Dermis blood vessel endothelial cell (primary cell): Measurements from ENCODE around the gene CHD6. TPM values are rescaled to one million over a fixed set of nuclear protein-coding genes. Genes with fewer than 3 reads are reported as not detected.

Experiments used
- DNase-seq: peaks from one replicate; pipeline ENCODE4 v3.0.0; 2010
- total RNA-seq: library from RNA; depleted of rRNA; stranded (reverse); fragments of >200 nt; gene quantifications from 2 replicates; pipeline ENCODE4 v1.2.3, GENCODE V29; 2014

Gene CHD6
- total RNA-seq, 1 donor from 2014 or later, result 35.6 TPM

- no peak for DNase-seq
Measured at GRCh38 chr20:41457173-41457857, 160.9 kb downstream of the CHD6 start.

GRCh38 chr20:41456351-41456750, 161.8 kb downstream of the CHD6 start:
- DNase-seq, result no peak

DNA sequence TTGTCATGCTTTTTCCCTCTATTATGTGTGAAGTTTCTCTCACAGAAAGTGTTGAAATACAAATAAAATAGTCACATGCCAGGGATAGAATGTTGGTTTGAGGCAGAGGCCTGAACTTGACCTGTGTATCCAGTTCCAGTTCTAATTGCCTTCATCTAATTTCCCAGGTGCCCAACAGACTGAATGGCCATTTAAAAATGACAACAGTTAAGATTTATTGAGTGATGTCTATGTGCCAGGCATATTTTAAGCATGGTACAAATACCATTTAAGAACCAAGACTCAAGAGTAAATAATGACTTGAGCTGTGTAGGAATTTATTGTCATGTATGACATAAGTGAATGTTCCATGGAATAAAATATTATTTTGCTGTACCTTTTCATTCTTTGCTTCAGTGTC, 163.9 kb downstream of the CHD6 start:
- DNase-seq, result no peak

- DNase-seq, result no peak
Measured at GRCh38 chr20:41453010-41453950, 164.9 kb downstream of the CHD6 start.

DNA sequence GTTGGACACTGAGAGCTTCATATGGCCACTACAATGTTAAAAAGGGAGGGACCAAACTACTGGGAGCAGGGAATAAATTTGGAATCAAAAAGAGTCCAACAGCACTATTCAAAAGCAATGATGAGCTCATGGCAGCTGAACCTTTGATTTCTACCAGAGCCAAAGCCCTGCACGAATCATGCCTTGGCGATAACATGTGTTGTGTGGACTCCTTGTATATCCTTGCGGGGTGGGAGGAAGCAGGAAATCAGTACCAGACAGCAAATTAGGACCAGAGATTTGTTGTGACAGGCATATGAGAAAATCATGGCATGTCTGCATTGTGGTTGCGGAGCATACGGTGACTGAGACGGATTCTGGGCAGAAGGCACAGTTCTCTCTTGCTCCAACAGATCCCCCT, 166.0 kb downstream of the CHD6 start:
- DNase-seq, result no peak

GRCh38 chr20:41447006-41447405, 171.2 kb downstream of the CHD6 start:
- DNase-seq, result no peak

GRCh38 chr20:41446456-41446855, 171.7 kb downstream of the CHD6 start:
- DNase-seq, result no peak

DNA sequence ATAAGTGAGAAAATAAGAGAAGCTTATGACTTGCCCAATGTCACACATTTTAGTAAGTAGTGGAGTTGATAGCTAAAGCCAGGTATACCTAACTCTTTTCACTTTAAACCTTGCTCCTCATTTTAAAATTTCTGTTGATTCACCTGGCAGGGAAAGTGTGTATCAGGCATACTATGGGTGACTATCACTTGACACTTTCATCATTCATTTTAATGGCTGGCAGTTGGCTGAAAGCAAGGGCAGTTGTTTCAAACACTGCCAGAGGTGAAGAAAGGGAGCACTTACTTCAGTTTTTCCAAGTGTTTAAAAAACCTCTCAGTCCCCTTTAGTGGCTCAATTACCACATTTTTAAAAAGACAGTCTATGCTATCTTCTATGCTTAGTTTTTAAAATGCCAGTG, 173.4 kb downstream of the CHD6 start:
- DNase-seq, result no peak

DNA sequence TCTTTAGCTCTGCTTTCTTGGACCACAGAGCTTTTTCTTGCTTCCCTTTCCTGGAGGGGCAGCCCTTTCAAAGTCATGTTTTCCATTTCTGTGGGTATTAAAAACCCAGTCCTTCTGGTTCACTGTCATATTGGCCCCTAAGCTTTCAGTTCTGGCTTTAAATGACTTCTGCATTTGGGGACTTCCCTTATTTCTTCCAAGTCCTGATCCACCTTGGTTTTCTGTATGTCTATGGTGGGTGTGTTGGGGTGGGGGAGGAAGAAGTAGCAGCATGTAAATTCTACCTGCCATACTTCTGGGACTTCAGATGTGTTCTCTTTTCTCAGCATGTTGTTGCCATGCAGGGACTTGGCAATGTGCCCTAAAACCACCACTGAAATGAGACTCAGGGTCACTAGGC, 174.5 kb downstream of the CHD6 start:
- no peak for DNase-seq

GRCh38 chr20:41440882-41441281, 177.3 kb downstream of the CHD6 start:
- DNase-seq, result no peak

GRCh38 chr20:41437836-41438235, 180.3 kb downstream of the CHD6 start:
- DNase-seq, result no peak

GRCh38 chr20:41436679-41437078, 181.5 kb downstream of the CHD6 start:
- no peak for DNase-seq

GRCh38 chr20:41433203-41433602, 185.0 kb downstream of the CHD6 start:
- no peak for DNase-seq

DNA sequence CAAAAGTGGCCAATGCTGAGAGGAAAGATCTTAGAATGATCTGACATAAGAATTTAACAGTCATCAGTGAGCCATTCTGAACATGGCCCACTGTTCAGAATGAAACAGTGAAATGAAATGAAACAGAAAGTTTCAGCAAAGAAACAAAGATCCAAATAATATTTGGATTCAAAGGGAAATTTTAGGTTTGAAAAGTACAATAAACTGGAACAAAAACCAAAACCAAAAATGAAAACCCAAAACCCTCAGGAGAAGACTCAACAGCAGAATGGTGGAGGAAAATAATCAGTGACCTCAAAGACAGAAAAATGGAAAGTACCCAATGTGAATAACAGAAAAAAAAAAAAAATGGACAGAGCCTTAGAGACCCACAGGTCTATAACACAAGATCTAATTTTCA, 185.4 kb downstream of the CHD6 start:
- DNase-seq, result no peak

DNA sequence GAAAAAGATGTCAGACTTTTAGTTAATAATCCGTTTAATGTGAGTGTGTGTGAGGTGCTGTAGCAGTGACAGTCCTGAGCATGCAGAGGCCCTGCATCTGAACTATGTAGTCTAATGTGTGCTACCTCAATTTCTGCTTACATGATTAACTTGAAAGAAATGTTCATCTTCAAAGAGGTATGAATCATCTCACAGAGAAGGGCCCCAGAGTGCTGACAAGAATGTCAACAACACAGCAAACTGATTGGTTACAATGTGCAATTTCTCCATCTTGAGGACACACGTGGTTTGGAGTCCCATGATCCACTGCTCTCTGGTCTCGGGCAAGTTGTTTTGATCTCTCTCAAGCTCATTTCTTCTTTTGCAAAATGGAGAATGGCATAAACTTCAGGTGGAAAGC, 189.9 kb downstream of the CHD6 start:
- DNase-seq, result no peak

DNA sequence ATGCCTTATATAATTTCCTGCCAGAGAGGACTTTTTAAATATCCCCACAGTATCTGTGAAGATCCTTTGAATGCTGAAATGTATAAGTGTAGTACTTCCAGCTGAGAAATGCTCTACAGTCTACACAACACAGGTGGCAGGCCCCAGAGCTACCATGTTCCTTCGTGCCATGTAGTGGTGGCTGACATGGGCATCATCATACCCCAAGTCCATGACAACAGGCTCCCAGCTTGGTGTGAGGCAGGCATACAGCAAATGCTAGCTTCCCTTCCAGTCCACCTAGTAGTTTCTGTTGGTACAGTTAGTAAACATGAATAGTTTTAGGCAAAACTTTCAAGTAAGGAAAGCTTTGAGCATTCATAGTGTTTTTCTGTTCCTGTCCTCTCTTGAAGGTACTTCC, 190.3 kb downstream of the CHD6 start:
- no peak for DNase-seq

DNA sequence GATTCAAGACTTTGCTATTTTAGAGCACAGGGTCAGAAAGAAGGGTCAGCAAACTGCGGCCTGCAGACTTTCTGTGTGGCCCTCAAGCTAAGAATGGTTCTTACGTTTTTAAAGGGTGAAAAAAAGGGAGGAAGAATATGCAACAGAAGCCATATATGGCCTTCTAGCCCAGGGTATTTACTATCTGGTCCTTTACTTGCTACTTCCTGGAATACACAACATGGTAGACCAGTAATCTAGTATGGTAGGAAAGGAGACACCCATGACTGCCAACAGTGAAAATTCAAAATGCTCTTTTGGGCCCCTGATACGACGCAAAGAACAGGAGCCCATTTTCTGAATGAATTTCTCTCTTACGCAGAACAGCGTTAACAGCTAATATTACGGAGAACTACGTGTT, 191.2 kb downstream of the CHD6 start:
- no peak for DNase-seq

DNA sequence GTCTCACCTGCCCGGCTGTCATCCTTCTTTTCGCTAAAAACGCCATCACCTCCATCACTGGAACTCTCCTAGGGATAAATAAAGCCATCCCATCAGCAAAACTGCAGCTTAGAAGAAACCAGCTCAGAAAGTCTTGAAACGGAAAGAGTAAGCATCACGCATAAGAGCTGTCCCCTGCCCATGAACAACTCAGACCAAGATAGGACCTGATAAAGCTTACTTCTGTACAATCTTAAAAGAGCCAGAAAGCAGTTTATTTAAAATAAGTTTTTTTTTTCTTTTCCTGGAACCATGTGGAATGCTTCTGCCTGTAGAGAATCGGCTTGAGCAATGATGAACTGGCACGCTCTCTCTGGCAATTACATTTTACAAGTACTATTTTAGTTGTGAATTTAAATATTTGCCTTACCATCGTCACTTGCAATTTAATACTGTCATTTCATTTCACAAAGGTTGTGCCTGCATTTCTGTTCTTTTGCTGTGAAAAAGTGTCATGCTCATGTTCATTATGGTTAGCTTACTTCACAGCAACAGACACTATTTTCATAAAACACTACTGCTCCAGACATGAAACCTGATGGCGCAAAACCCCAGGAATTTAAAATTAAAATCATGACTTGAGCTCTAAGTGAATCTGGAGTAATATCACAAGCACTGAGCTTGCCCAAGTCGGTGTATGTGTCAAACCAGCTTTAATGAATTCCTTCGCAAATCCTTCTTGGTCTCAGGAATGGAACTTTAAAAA, 191.9 kb downstream of the CHD6 start:
- DNase-seq, result no peak

DNA sequence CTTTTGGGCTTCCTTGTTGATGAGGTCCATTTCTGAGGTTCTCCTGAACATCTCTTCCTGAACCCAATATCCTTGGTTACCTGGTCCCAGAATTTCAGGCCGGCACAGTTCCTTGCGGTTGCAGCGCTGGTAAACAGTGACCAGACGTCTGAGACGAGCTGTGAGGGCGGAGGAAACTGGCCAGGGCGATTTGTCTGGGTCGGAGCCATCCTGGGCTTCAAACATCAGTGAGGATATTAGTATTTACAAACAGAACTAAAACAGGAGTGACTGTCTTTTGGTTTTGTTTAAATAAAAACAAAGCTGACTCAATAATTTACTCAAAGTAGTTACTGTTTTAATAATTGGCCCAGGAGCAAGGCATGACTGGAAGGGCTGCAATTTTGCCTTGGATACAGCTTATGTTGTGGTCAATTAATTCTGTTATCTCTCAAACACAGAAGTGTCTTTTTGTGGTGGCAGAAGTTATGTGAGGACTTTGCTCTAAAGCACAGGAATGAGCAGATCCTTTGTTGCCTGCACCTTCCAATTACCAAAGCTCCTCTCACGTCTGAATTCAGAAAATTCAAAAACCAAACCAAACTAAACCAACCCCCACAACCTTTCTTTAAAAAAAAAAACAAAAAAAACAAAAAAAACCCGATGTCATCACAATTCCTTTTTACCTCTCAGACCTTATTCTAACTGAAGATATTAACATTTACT, 192.8 kb downstream of the CHD6 start:
- DNase-seq, result no peak

DNA sequence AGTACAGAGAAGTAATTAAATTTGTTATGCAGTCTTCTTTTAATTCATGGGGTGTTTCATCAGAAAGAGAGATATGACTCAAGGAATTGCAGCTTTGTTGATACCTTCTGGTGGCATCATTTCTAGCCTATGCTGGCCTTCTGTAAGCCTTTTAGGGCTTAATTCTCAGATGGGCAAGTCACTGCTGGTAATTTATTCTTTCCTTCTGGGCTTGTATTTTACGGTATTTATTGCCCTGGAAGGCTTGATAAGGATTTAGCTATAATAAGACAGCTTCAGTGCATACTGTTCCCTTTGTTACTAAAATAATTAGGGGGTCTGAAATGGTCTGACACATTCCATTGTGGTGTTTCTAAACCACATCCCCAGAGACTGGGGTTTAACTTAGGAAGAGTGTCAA, 193.6 kb downstream of the CHD6 start:
- no peak for DNase-seq

- DNase-seq, result no peak
Measured at GRCh38 chr20:41424011-41424410, 194.2 kb downstream of the CHD6 start.

GRCh38 chr20:41422953-41423352, 195.2 kb downstream of the CHD6 start:
- DNase-seq, result no peak
